Activated T-cell treated with anti-CD3 and anti-CD28 coated beads, Interleukin-2, amount 50 U/mL, for 24 hours (primary cell): Measurements from ENCODE around the gene NDUFS2.
A peak's percentile ranks its signal among the peaks of the same experiment; 100 is the strongest.

Experiments used
- DNase-seq: peaks from one replicate; pipeline ENCODE4 v3.0.0-alpha.2; 2020
- H3K27ac Mint-ChIP-seq: 2 replicates; pipeline ENCODE4 v1.8.0; 2020; ENCODE audit warnings: mild to moderate bottlenecking, mixed read lengths
- H3K27me3 Mint-ChIP-seq: 2 replicates; pipeline ENCODE4 v1.8.0; 2020; ENCODE audit warnings: mixed read lengths
- H3K36me3 Mint-ChIP-seq: 2 replicates; pipeline ENCODE4 v1.8.0; 2020; ENCODE audit warnings: low read depth, mixed read lengths
- H3K4me1 Mint-ChIP-seq: 2 replicates; pipeline ENCODE4 v1.8.0; 2020; ENCODE audit warnings: low read depth, mixed read lengths
- H3K4me3 Mint-ChIP-seq: 2 replicates; pipeline ENCODE4 v1.8.0; 2020; ENCODE audit warnings: mild to moderate bottlenecking, moderate library complexity, mixed read lengths
- H3K9me3 Mint-ChIP-seq: 2 replicates; pipeline ENCODE4 v1.8.0; 2020; ENCODE audit warnings: mixed read lengths

NDUFS2 gene

DNA sequence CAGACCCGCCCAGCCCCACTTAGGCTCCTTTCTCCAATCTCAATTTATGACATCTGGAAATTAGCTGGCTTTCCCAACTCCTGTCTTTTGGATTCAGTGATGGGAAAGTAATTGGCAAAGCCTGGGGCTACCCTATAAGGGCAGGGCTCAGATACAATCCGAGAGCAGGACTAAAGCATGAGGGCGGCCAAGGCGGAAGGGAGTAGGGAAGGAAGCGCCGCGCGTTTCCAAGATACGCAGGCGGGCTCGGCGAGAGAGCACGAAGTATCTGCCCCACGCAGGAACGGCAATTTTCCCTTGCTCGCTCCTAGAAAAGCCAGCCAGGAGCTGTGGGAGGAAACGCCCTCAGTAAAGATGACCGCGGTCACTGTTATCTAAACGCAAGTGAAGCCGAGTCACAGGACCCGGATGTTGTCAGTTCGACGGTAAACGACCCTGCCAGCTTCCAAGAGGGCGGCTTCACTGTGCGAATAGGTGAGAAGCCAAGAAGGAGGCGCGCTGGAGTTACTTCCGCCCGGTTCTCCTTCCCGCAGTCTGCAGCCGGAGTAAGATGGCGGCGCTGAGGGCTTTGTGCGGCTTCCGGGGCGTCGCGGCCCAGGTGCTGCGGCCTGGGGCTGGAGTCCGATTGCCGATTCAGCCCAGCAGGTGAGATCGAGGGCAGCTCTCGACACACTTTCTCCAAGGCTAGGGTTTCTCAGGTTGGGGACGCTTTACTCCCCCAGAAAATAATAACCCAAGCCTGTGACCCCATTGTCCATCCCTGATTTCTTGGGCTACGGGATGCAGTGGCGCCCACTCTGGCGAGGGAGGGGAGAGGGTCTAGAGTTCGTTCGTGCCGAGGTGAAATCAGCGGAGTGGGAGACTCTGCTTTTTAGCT lies at the start of gene NDUFS2:
NDUFS2 (plus strand) TSS at position 532 of the 877 bp plus-strand sequence; CDS start at position 551, 19 bp downstream.
- peak within 1 kb of the TSS; percentile 96 for H3K27ac Mint-ChIP-seq
- H3K27me3 Mint-ChIP-seq, result no peaks in the 10 kb centered on the region
- peak within 1 kb of the TSS; percentile 93 for H3K4me3 Mint-ChIP-seq
- H3K36me3 Mint-ChIP-seq, result peaks cover 45% of the 10 kb centered on the region
- H3K4me1 Mint-ChIP-seq, result peaks cover 60% of the 10 kb centered on the region
- no peaks in the 10 kb centered on the region for H3K9me3 Mint-ChIP-seq
- peak; percentile 91 for DNase-seq

DNA sequence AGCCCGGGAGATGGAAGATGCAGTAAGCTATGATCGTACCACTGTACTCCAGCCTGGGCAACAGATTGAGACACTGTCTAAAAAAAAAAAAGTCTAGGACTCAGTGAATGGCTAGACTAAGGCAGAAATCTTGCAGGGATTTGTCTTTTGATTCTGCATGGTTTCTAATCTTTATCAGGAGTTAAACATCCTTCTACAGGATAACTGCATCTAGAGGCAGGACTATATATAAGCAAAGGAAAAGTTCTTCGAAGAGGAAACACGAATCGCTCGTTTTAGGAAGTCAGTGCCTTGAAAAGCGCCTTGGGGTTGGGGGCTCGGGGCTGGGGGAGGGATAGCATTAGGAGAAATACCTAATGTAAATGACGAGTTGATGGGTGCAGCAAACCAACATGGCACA lies 49.0 kb upstream of the NDUFS2 start:
- DNase-seq, result no peak
- H3K4me3 Mint-ChIP-seq, result peak overlapping the region; percentile 94
- peaks cover 35% of the 10 kb centered on the region for H3K36me3 Mint-ChIP-seq
- peak overlapping the region; percentile 80 for H3K27ac Mint-ChIP-seq
- H3K4me1 Mint-ChIP-seq, result peaks cover 21% of the 10 kb centered on the region
- no peaks in the 10 kb centered on the region for H3K27me3 Mint-ChIP-seq
- H3K9me3 Mint-ChIP-seq, result no peaks in the 10 kb centered on the region

GRCh38 chr1:161153682-161154337 lies 48.4 kb upstream of the NDUFS2 start, which contains the start of gene UFC1:
TSS of gene UFC1 (plus strand) at chr1:161153978. CDS start at chr1:161153998, 20 bp downstream.
- Mint-ChIP-seq H3K4me3 (peak within 1 kb of the TSS; percentile 94), H3K9me3 (no peaks in the 10 kb centered on the region), H3K27ac (peak within 1 kb of the TSS; percentile 100), H3K27me3 (no peaks in the 10 kb centered on the region), H3K4me1 (peaks cover 27% of the 10 kb centered on the region), H3K36me3 (peaks cover 41% of the 10 kb centered on the region)
- peak; percentile 86 for DNase-seq

DNA sequence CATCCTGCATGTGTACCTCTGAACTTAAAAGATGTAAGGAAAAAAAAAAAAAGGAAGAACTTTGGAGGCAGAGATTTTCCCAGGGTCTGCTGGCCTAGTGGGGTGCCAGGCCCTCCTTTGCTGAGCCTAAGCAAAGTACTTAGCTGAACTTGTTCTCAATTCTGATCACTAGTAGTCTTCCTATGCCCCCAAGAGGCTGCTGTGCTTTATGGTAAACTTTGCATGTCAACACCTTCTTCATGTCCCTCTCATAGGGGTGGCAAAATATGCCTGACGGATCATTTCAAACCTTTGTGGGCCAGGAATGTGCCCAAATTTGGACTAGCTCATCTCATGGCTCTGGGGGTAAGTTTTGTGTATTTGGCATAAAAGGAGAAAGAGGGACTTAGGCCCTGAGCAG lies 44.3 kb upstream of the NDUFS2 start:
- Mint-ChIP-seq H3K27ac (peak overlapping the region; percentile 93), H3K4me3 (no peak overlapping the region), H3K36me3 (peaks cover 77% of the 10 kb centered on the region), H3K9me3 (no peaks in the 10 kb centered on the region), H3K4me1 (peaks cover 64% of the 10 kb centered on the region), H3K27me3 (no peaks in the 10 kb centered on the region)
- no peak for DNase-seq

DNA sequence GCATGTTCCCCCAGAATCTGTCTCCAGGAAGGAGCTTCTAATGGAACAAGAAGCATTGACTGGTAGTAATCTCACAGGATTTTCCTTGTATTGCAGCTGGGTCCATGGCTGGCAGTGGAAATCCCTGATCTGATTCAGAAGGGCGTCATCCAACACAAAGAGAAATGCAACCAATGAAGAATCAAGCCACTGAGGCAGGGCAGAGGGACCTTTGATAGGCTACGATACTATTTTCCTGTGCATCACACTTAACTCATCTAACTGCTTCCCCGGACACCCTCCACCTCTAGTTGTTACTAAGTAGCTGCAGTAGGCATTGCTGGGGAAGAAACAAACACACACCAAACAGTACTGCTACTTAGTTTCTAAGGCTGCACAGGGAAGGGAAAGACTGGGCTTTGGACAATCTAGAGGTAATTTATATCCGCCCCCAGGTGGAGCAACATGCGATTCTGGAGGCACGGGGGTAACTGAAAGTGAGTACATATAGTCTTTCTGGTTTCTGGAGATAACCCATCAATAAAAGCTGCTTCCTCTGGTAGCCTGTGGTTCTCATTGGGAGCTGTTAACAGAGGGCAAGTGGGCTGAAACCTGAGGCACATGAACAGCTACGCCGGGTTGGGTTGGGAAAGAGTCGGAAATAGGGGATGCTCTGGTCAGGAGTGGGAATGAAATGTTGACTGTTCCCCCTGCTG lies 43.7 kb upstream of the NDUFS2 start:
- peaks cover 64% of the 10 kb centered on the region for H3K4me1 Mint-ChIP-seq
- no peaks in the 10 kb centered on the region for H3K27me3 Mint-ChIP-seq
- DNase-seq, result no peak
- peaks cover 83% of the 10 kb centered on the region for H3K36me3 Mint-ChIP-seq
- H3K4me3 Mint-ChIP-seq, result peak overlapping the region; percentile 85
- peak overlapping the region; percentile 93 for H3K27ac Mint-ChIP-seq
- no peaks in the 10 kb centered on the region for H3K9me3 Mint-ChIP-seq

DNA sequence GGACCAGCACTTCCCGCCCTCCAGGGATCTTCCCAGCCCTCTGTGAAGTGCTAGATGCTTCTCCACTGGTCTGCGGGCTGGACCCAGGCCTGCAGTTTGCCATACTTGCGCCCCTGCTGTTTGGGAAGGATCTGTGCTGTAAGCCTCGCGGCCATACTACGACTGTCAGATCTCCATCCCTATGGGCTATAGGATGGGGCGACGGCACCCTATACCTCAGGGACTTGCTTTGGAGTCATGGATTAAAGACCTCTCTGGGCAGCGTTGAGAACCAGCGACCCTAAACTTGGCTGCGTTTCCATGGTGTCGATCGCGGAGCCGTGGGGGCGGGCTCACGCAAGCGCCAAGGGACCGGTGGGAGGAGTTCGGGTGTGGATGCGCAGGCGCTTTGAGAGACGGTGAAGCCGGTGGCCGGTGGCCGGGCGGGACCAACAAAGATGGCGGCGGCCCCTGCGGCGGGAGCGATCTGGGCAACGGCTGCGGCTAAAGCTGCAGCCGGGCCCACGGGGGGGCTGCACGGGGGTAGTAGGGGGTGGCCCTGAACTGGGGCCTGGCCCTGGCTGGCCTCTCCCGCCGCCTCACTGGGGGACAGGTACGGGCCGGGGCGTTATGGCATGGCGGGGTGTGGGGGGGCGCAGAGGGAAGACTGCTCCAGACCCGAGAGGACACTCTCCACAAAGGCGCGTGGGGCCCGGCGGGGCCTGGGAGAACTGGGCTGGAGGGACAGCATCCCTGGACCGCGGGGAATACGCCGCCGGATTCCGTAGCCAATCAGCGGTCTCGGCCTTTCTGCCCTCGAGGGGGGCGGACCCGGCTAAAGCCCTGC lies 42.9 kb upstream of the NDUFS2 start, which contains the start of gene USP21:
USP21 (plus strand) TSS at position 414 of the 826 bp plus-strand sequence. CDS start 1,141 bp downstream, outside the sequence.
- Mint-ChIP-seq H3K27me3 (no peaks in the 10 kb centered on the region), H3K27ac (peak within 1 kb of the TSS; percentile 93), H3K9me3 (no peaks in the 10 kb centered on the region), H3K4me3 (peak within 1 kb of the TSS; percentile 85), H3K4me1 (peaks cover 67% of the 10 kb centered on the region), H3K36me3 (peaks cover 83% of the 10 kb centered on the region)
- peak; percentile 96 for DNase-seq

DNA sequence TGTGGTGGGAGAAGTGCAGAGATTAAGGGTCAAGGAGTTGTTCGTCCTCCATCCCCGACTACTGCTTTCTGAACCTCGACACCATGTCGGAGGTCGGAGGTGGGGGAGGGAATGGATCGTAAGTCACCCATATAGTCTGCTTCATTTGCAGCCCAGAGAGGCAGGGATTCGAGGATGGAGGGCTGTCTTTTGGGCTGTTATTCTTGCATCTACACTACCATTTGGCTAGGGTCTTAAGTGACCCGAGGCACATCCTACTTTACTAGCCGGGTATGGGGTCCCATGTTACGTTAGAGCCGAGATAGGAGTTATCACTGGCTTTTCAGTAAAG lies 42.3 kb upstream of the NDUFS2 start:
- H3K4me3 Mint-ChIP-seq, result peak overlapping the region; percentile 85
- peaks cover 68% of the 10 kb centered on the region for H3K4me1 Mint-ChIP-seq
- H3K27me3 Mint-ChIP-seq, result no peaks in the 10 kb centered on the region
- H3K9me3 Mint-ChIP-seq, result no peaks in the 10 kb centered on the region
- no peak for DNase-seq
- H3K27ac Mint-ChIP-seq, result peak overlapping the region; percentile 93
- peaks cover 85% of the 10 kb centered on the region for H3K36me3 Mint-ChIP-seq

DNA sequence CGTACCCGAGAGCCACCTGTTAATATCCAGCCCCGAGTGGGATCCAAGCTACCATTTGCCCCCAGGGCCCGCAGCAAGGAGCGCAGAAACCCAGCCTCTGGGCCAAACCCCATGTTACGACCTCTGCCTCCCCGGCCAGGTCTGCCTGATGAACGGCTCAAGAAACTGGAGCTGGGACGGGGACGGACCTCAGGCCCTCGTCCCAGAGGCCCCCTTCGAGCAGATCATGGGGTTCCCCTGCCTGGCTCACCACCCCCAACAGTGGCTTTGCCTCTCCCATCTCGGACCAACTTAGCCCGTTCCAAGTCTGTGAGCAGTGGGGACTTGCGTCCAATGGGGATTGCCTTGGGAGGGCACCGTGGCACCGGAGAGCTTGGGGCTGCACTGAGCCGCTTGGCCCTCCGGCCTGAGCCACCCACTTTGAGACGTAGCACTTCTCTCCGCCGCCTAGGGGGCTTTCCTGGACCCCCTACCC lies 41.5 kb upstream of the NDUFS2 start:
- H3K27me3 Mint-ChIP-seq, result no peaks in the 10 kb centered on the region
- no peak for DNase-seq
- H3K4me3 Mint-ChIP-seq, result peak overlapping the region; percentile 85
- peaks cover 67% of the 10 kb centered on the region for H3K4me1 Mint-ChIP-seq
- no peaks in the 10 kb centered on the region for H3K9me3 Mint-ChIP-seq
- H3K27ac Mint-ChIP-seq, result peak overlapping the region; percentile 85
- H3K36me3 Mint-ChIP-seq, result peaks cover 83% of the 10 kb centered on the region

DNA sequence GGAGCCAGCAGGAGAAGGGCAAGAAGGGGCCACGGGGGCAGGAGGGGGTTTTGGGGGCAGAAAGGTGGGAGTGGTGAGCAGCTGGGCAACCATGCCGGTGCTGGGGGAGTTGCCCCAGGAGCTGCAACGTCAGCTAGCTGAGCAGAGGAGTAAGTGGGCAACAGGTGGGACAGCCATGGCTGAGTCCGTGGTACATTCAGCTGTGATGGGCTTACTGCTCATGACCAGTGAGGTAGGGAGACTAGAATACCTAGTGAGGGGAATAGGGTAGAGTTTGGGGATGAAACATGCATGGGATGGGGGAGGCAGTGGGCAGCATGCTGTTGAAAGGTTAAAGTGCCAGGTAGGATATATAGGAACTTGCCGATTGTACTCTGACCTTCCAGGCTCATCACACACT lies 40.5 kb upstream of the NDUFS2 start:
- Mint-ChIP-seq H3K4me3 (no peak overlapping the region), H3K9me3 (no peaks in the 10 kb centered on the region), H3K36me3 (peaks cover 85% of the 10 kb centered on the region), H3K4me1 (peaks cover 68% of the 10 kb centered on the region), H3K27ac (peak overlapping the region; percentile 85), H3K27me3 (no peaks in the 10 kb centered on the region)
- no peak for DNase-seq

- Mint-ChIP-seq H3K36me3 (peaks cover 85% of the 10 kb centered on the region), H3K4me1 (peaks cover 70% of the 10 kb centered on the region), H3K4me3 (no peak overlapping the region), H3K27ac (peak overlapping the region; percentile 85), H3K27me3 (no peaks in the 10 kb centered on the region), H3K9me3 (no peaks in the 10 kb centered on the region)
- no peak for DNase-seq
These were observed 40.1 kb upstream of the NDUFS2 start for GRCh38 chr1:161162052-161162451.

DNA sequence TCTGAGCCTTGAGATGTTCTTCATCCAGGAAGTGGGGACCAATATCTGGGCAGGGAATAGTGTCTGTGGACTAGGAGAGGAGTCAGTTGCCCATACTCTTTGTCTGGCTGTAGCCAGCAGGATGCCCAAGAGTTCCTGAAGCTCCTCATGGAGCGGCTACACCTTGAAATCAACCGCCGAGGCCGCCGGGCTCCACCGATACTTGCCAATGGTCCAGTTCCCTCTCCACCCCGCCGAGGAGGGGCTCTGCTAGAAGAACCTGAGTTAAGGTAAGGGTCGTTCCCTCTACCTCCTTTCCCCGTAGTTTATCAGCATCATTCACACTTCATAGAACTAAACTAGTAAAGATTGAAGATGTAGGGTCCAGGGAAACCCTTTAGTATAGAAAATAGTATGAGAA lies 39.4 kb upstream of the NDUFS2 start:
- no peaks in the 10 kb centered on the region for H3K9me3 Mint-ChIP-seq
- peak overlapping the region; percentile 85 for H3K27ac Mint-ChIP-seq
- no peaks in the 10 kb centered on the region for H3K27me3 Mint-ChIP-seq
- no peak overlapping the region for H3K4me3 Mint-ChIP-seq
- H3K4me1 Mint-ChIP-seq, result peaks cover 76% of the 10 kb centered on the region
- peaks cover 79% of the 10 kb centered on the region for H3K36me3 Mint-ChIP-seq
- no peak for DNase-seq

DNA sequence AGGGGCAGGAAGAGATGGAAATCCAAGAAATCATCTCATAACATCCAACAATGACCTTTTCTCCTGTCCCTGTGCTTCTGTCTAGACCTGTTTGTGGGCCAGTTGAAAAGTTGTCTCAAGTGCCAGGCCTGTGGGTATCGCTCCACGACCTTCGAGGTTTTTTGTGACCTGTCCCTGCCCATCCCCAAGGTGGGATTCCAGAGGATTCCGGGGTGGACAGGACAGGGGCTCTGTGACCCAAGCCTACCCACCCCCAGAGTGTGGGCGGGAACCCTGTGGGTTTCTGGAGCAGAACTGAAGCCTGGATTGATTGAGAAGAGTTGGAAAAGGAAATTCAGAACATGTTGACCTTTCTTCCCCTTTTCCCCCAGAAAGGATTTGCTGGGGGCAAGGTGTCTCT lies 38.4 kb upstream of the NDUFS2 start:
- no peak for DNase-seq
- Mint-ChIP-seq H3K36me3 (peaks cover 77% of the 10 kb centered on the region), H3K4me3 (no peak overlapping the region), H3K9me3 (no peaks in the 10 kb centered on the region), H3K4me1 (peaks cover 74% of the 10 kb centered on the region), H3K27me3 (no peaks in the 10 kb centered on the region), H3K27ac (peak overlapping the region; percentile 87)

DNA sequence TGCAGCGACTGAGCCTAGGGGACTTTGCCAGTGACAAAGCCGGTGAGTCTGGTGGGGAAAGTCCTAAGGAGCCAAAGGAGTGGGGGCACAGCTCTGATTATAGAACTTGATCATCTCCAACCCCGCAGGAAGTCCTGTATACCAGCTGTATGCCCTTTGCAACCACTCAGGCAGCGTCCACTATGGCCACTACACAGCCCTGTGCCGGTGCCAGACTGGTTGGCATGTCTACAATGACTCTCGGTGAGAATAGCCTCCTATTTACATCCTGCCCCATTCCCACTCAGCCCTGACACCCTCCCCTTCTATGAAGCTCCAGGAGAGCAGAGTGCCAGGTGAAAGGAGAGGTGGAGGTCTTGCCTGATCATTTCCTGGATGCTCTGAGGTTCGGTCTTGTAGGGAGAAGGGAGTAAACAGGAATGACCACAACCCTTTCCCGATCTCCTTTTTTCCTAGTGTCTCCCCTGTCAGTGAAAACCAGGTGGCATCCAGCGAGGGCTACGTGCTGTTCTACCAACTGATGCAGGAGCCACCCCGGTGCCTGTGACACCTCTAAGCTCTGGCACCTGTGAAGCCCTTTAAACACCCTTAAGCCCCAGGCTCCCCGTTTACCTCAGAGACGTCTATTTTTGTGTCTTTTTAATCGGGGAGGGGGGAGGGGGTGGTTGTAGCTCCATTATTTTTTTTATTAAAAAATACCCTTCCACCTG lies 37.1 kb upstream of the NDUFS2 start:
- no peaks in the 10 kb centered on the region for H3K9me3 Mint-ChIP-seq
- no peak for DNase-seq
- H3K36me3 Mint-ChIP-seq, result peaks cover 79% of the 10 kb centered on the region
- H3K4me1 Mint-ChIP-seq, result peaks cover 70% of the 10 kb centered on the region
- H3K4me3 Mint-ChIP-seq, result peak overlapping the region; percentile 88
- H3K27ac Mint-ChIP-seq, result peak overlapping the region; percentile 97
- no peaks in the 10 kb centered on the region for H3K27me3 Mint-ChIP-seq
